Suppressor macrophage treated with lipopolysaccharide for 1 hour (primary cell): ENCODE results near the gene PKDCC.
"Not testable (repeated sequence)": the region's sequence is repeated elsewhere in the genome, so short reads cannot be mapped to it uniquely, and the experiment has no call there.

Experiments used
- DNase-seq, 3 donors: peaks; one replicate each; pipeline ENCODE4 v3.0.0-alpha.2; 2020 to 2022

The PKDCC gene

DNA sequence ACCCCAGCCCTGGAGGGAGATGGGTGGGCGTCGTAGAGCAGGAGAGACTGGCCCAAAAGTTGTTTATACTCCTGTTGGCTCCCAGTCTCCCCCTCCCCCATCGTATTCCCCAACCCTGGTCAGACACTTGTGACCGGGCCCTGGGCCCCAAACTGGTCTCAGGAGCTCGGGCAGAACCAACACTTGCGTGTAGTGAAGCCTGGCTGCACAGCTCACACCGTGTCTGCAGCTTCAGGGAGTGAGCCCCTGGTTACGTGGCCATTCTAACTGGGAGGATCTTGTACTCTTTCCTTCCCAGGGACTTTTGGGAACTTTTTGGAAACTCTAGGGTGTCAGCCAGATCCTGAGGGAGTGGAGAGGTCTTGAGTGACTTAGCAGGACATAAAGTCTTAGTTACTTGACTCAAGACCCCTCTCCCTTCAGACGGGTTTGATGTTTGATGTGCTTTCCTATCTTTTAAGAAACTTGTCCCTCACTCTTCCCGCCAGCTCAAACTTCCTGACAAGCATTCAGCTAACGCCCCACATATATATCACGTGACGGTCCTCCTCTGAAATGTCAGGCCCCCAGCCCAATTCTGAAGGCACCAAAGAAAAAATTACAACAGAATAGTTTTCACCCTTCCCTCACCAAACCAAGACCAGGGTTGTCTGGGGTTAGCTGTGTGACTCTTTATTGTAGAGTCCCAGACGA lies 2.3 kb downstream of the PKDCC start:
- no peak for DNase-seq

DNA sequence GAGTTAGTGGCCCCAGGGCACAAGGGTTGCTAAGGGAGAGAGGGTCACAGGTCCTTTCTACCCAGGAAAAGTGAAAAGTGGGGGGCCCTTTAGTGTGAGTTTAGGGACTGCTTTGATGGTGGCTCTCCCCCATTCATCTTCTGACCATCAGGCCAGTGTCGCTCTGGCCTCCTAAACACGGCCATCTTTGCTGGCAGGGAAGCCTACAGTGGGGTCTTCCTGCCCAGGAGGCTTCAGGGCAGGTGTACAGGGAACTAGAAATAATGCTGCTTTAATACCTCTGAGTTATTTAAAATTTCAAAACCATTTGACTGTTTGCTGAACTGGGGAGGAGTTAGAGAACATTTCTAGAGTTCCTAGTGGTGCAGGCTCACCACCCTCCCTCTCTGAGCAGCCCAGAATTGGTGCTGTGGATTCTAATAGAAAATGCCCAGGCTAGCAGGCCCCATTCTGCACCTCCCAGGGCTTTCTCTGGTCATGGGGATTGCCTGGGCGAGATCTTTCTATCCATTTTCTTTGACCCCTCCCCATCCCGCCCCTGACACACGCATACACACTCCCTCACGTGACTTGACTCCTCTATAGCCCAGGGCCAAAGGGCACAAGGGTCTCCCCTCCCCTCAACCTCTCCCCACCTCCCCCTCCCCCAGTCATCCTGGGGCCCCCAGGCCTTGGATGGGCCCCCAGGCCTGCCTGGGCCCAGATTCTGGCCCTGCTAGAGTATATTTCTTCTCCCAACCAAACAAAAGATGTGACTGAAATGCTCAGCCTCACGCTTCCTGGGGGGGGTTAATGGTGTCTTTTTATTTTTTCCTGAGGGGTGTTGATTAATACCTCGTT lies 3.1 kb downstream of the PKDCC start:
- DNase-seq, result no peak

DNA sequence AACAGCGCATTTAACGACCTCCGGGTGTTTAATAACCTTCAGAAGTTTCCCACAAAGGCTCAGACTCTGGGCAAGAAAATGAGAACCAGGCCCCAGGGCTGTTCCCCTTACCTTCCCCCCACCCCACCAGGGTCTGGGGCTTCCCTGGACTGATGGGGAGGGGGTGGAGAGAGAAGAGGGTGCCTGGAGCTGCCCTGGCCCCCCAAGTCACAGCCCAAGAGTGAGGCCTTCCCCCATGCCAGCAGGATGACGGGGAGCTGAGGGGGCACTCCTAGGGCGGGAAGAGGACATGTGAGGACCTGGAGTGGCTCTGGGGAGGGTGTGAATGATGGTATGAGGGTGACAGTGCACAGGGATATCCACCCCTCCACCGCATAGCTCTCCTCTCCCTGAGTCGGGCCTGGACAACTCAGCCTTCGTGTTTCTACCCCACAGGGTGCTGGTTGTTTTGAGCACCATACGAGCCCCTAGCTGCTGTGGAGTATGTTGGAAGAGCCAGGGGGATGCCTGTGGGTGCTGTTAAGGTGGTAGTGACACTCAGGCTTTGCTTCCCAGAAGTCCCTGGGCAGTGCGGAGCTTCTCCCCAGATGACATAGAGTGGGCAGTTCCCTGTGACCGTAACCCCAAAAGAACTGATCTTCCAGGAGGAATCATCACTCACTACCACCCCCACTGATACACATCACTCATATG lies 3.9 kb downstream of the PKDCC start:
- DNase-seq, result no peak

DNA sequence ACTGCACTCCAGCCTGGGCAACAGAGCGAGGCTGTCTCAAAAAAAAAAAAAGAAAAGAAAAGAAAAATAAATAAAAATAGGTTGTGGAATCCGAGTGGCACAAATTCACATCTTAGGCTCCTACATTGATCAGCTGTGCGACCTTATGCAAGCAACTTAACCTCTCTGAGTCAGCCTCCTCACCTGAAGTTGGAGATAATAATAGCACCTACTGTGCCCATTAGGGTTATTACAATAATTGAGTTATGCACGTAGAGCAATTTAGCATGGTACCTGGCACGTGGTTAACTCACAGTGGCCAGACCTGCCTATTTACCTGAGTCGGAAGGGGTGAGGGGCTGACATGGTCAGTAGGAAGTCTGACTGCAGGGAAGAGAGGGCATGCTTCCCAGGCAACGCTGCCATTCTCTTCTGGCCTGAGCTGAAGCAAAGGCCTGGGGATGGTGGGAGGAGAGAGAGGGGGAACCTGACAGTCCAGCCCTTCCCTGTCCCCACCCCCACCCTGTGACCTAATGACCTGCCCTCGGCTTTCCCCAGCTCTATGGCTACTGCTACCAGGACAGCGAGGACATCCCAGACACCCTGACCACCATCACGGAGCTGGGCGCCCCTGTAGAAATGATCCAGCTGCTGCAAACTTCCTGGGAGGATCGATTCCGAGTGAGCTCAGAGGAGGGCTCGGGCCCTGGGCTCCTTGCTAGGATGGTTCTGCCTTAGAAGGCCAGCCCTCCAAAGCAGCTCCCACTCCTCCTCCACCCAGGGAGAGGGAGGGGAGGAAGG lies 5.1 kb downstream of the PKDCC start:
- DNase-seq, result no peak

DNA sequence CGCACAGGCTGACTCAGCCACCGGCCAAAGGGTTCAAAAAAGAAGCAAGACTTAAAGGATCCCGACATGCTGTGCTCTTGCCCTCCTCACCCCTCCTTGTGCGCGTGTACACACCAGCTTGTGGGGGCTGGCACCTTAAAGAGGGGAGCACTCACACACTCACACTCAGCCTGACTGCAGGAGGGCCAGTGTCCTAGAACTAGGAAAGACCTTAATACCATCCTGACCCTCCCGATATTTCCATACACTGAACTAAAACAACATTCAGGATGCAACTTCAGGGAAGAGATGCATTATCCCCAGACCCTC lies 5.6 kb downstream of the PKDCC start:
- DNase-seq, result no peak

DNA sequence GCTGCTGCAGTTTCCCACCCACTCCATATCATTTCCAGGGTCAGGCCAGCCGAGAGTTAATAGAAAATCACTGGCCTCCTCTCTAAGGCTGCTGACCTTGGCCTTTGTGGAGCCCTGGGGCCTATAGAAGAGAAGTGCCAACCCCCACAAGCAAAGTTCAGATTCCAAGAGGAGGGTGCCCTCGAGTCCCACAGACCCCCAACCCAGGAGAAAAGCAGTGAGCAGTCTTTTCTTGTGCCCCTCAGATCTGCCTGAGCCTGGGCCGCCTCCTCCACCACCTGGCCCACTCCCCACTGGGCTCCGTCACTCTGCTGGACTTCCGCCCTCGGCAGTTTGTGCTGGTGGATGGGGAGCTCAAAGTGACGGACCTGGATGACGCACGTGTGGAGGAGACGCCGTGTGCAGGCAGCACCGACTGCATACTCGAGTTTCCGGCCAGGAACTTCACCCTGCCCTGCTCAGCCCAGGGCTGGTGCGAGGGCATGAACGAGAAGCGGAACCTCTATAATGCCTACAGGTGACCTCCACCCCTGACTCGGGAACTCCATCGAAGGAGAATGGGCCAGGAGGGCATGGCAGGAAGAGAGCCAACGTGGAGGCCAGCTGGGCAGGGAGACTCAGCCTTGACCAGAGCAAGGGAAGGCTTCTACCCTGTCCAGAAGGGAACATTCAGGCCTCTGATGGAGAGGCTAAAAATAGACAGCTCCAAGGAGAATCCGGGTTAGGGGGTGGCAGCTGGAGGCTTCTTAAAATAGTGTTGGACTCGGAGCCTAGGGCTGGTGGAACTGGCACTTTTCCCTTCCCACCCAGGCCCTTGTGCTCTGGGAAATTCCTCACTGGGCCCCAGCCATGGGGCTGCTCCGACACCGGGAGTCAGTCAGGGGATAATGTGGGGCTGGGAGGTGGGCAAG lies 6.2 kb downstream of the PKDCC start:
- DNase-seq, result no peak

DNA sequence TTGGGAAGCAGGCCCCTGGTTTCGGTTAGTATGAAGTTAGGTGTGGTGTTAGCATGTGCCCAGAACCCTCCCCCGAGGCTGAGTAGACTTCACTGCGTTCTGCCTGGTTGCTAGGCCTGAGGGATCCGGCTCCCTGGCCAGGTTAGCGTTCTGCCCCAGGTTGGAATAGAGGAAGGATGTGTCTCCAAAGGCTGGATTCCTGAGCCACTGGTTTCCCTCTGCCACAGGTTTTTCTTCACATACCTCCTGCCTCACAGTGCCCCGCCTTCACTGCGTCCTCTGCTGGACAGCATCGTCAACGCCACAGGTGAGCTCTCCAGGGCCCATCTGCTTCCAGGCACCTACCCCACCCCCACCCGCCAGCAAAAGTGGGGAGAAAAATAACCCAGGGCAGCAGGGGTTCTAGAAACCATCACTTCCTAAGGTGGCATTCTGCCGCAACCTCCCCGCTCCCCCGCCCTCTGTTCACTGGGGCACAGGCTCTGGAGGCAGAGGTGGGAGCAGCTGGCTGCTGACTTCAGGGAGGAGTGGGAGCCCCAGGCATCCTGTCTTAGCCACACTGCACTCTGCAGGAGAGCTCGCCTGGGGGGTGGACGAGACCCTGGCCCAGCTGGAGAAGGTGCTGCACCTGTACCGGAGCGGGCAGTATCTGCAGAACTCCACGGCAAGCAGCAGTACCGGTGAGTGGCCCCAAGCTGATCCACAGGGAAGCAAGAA lies 7.1 kb downstream of the PKDCC start:
- no peak for DNase-seq

DNA sequence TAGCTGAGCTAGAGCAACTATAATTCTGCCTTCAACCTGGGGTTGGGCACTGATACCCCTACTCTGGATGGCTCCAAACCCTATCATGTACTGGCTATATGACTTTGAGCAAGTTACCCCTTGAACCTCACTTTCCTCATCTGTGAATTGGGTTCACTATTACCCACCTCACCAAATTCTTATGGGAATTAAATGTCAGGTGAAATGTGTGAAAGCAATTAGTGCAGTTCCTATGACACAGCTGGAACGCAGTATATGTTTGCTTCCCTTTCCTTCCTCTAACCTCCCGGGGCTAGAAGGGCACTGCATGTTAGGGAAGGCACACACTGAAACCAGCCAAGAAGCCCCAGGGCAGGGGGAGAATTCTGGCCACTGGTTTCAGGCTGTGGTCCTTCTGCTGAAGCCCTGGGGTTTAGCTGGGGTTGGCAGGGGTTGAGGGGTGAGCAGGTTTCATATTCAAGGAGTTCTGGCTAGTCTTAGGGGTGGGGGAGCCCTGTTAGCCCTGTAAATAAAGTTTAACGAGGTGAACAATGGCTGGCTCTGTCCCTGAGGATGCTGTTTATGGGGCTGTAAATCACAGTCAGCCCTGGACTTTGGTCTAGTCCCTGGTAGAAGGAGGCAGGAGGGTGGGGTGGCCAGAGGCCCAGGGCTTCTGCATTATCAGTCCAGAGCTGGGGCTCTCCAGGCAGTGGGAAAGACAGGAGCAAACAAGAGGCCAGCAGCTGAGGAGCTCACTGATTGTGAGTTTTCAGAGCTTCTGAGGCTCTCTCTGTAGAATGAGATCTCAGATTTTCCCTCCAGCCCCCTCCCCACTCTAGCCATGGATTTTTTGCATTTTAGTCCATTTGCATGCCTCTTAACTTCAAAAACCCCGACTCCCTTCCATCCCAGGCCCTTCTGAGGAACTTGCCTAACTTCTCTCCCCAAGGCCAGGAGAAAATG lies 8.0 kb downstream of the PKDCC start:
- DNase-seq, result no peak

DNA sequence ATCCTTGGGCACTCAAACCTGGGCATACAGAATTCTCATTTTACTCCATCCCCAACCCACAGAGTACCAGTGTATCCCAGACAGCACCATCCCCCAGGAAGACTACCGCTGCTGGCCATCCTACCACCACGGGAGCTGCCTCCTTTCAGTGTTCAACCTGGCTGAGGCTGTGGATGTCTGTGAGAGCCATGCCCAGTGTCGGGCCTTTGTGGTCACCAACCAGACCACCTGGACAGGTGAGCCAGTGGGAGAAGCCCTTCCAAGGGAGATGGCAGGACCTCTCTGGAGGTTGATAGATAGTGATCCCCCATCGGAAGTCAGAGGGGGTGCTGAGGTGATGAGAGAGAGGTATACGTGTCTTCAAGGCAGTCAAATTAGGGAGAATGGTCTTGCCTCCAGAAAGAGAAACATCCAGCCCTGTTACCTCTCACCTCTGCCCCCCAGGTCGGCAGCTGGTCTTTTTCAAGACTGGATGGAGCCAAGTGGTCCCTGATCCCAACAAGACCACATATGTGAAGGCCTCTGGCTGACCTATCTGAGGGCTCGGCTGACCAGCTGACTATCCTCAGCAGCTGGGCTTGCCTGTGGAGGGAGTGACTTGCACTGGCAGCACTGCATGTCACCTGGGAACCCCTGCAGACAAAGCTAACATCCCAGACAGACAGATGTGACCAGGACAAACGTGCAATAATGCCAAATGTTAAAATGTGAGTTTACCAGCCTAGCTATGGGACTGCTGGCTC lies 9.5 kb downstream of the PKDCC start:
- no peak for DNase-seq

DNA sequence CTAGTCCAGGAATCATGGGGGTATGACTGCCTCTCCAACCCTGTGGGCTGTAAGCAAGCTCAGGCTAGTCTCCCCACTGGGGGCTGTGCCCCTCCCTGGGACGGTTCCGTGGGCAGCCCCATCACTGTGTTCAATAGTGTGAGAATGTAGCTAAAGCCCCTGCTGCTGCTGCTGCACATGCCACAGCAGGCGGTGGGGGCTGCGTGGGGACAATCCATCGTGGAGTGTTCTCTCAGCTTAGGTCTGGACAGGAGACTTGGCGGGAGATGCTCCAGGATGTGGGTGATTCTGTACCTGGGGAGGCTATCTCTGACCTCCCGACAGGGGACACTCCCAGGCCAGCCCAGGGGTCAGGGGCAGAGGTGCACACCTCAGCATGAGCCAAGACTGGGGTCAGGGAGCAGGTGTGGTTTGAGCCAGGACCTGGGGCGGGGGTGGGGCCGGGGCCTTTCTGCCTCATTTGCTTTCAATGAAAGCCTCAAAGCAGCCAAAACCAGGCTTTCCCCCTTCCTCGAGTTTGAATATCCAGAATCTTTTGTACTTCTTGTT lies 10.2 kb downstream of the PKDCC start:
- no peak for DNase-seq

DNA sequence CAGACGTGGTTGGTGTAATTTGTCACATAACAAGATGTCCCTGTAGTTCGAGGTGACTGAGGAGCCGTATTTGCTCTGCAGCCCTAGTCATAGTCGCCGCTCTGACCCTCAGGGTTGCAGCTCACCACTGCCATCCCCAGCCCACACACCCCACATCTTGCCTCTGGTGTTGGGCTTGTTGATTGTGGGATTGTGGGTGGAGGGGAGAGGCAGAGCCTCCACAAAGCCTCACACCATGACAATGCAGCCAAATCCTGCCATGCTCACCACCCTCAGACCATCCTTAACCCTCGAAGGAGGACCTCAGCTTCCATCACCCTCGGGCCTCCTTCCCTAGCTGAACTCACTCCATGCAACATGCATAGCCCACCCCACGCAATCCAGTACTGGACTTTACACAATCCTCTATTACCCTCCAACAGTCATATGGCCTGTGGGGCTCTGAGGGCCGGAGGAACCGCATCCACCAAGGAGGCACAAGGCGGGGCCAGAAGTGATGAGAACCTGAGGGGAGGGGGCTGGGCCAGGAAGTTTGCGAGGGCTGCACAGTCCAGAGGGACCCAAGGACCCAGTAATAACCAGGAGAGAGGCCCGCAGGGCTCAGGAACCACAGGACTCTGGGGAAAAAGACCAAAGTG lies 11.6 kb downstream of the PKDCC start:
- no peak for DNase-seq

DNA sequence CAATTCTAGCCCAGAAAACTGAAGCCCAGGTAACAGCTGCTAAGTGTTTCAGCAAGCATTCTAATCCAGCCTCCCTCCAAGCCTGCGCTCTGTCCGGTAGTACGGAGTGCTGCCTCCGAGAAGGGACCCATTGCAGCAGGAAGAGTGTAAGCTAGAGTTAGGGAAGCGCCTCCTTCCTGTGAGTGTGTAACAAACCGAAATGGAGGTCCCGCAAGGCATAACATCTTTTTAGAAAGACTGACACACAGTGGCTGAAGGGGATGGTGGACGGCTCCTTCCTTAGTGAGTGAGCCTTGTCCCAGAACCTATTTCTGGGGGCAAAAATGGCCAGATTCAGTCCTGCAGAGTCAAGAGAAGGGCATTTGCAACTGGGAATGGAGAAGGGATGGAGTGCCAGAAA lies 12.2 kb downstream of the PKDCC start:
- no peak for DNase-seq

DNA sequence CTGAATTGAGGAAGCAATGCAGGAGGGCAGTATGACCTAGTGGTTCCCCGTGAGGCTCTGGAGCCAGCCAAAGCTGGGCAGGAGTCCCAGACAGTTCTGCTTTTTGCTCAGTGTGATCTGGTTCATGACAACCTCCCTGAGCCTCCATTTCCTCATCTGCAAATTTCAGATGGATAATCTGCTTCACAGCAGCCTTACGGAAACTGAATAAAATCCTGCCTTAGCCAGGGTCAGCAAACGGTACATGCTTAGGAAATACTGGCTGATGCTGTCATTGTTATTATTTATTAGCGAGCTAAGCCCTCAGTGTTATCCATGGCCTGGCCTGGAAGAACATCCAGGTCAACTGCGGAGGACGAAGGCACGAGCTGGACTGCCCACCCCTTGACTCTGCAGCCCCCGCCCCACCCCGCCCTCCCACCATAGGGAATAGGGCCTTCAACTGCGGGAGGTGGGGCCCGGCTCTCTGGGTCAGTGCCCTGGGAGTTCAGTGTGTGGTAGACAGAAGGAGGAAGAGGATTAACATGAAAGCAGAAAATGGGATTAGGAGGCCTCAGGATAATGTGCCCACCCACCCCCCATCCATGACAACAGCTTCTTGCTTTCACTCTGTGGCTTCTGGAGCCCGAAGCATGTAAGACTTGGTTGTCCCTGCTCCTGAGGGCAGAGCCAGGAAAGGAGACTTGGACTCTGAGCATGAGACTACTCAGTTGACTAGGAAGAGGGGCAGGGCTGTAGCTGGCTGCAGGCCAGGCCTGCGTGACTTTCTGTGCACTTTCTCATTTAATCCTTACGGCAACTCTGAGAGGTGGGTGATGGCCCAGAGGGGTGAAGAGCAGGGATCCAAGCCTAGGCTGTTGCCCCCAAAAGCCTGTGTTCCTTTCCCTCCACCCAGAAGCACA lies 13.1 kb downstream of the PKDCC start:
- peak; percentile 72 to 75 (median 74) for DNase-seq

DNA sequence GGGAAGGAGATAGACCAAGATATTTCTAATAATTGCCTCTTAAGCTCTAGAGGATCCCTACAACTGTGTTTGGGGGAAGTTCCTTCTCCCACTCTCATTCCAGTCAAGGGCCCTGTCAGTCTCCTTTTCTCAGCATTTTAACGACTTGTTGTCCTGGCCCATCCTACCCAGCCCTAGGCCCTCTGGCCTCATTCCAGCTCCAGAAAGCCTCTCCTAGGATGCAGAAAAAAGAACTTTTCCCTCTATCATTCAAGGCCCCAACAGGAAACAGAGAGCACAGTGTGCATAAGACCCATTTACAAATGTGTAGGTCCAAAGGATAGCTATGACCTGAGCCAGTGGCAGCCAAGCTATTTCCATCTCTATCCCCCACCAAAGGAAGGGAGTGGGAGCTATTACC lies 14.0 kb downstream of the PKDCC start:
- DNase-seq, result no peak

DNA sequence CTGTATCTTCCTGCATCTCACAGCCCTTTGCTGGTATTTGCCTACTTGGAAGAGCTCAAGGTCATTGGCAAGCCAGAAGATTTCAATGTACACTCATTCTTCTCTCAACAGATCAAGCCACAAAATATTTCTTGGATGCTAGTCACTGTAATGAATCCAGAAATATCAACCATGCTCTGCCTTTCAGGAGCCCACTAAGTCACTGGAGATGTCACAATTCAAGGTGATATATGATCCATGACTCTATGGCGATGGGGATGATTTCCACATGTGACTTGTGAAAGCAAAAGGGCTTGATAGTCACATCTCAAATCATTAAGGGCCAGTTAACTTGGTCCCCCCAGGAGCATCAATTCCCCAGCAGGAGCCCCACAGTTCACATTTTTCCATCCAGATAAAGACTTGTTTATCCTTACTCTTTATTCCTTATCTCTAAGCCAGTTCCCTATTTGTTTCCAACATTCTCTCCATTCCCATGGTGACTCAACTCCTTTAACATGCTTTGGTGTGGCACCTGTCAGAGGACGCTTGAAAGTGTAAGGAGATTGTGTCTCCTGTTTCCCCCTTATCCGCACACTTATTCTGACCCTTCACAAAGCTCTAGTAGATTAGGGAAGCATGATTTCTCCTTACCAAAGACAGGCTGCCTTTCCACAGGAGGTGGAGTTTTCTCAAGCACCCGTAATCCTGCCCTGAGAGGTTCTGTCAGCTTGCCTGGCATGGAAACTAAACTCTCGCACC lies 15.8 kb downstream of the PKDCC start:
- no peak for DNase-seq

DNA sequence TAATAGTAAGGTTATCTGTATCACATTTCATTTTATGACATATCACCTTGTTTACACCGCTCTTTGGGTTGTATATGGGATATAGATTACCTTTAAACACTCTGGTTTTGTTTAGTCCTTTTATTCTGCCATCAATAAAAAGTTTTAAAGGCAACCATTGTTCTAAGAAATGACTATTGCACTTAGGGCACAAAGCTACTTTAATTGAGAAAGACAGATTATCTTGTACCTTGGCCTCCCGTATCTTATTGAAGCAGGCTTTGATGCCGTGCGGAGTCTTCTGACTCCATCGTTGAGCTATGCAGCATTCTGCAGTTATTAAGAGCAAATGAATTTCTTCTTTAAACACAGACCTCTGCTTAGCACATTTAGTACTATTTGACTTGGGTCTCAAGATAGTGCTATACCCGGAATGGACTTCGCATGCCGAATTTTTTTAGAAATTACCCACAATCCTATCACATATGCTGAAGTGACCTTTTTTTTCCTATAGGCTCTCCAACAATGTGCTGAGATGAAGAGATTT lies 16.7 kb downstream of the PKDCC start:
- no peak for DNase-seq

DNA sequence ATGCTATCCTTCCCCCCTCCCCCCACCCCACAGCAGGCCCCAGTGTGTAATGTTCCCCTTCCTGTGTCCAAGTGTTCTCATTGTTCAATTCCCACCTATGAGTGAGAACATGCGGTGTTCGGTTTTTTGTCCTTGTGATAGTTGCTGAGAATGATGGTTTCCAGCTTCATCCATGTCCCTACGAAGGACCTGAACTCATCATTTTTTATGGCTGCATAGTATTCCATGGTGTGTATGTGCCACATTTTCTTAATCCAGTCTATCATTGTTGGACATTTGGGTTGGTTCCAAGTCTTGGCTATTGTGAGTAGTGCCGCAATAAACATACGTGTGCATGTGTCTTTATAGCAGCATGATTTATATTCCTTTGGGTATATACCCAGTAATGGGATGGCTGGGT lies 17.9 kb downstream of the PKDCC start:
- not testable (repeated sequence) for DNase-seq
